Measurements from ENCODE around the gene FRY.

FRY gene

DNA sequence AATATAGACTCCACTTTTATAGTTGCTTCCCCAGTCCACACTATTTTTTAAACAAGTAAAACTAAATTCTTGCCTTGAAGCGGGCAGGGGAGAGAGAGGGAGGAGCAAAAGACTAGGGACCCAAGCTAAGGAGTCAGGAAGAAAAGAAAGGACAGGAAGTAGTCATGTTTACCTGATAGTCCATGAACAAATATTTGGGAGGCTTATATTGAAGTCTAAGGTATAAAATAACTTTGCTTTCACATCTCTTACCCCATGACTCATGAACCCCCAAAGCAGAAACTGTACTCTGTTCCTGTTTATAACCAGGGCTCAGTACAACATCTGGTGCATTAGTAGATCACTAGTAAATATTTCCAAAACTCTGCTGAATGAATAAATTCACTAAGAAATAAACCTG is 216.3 kb downstream of the FRY start:
- TF ChIP-seq ZNF274 (IDR thresholded peaks at IDR 0.05; ENCODE audit: low read depth, low read length): no peak
- H3K4me3 ChIP-seq (ENCODE audit: low read length): no peak overlapping the region

GRCh38 chr13:32248801-32249200 is 217.2 kb downstream of the FRY start:
- TF ChIP-seq ZNF274 (IDR thresholded peaks at IDR 0.05; ENCODE audit: low read depth, low read length): no peak
- H3K4me3 ChIP-seq (ENCODE audit: low read length): no peak overlapping the region

- no peak overlapping the region for H3K4me3 ChIP-seq (ENCODE audit: low read length)
- TF ChIP-seq ZNF274 (IDR thresholded peaks at IDR 0.05; ENCODE audit: low read depth, low read length): no peak
These were observed 221.4 kb downstream of the FRY start for GRCh38 chr13:32252812-32253438.

- no peak for TF ChIP-seq ZNF274 (IDR thresholded peaks at IDR 0.05; ENCODE audit: low read depth, low read length)
- no peak overlapping the region for H3K4me3 ChIP-seq (ENCODE audit: low read length)
These were observed 222.4 kb downstream of the FRY start for GRCh38 chr13:32253911-32254399.

- TF ChIP-seq ZNF274 (IDR thresholded peaks at IDR 0.05; ENCODE audit: low read depth, low read length): no peak
- H3K4me3 ChIP-seq (ENCODE audit: low read length): no peak overlapping the region
These were observed 222.8 kb downstream of the FRY start for GRCh38 chr13:32254416-32254815.

- no peak for TF ChIP-seq ZNF274 (IDR thresholded peaks at IDR 0.05; ENCODE audit: low read depth, low read length)
- no peak overlapping the region for H3K4me3 ChIP-seq (ENCODE audit: low read length)
These were observed 223.5 kb downstream of the FRY start for GRCh38 chr13:32254916-32255723.

DNA sequence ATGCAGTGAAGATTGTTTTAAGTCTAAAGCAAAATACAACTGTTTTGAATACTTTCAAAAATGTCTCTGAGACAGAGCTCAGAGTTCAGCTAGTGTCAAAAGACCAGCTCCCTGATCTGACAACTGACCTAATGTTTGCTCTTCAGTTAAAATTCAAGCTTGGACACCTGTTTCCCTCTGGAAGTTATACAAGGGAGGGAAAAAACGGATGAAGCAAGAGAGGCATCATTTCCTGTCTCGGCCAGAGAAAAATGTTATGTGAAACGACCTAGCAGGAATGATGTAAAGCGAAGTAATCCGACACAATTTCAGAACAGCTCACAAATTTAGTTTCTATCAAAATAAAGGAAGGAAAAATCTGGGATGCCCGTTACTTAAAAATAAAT is 224.1 kb downstream of the FRY start:
- no peak overlapping the region for H3K4me3 ChIP-seq (ENCODE audit: low read length)
- no peak for TF ChIP-seq ZNF274 (IDR thresholded peaks at IDR 0.05; ENCODE audit: low read depth, low read length)

DNA sequence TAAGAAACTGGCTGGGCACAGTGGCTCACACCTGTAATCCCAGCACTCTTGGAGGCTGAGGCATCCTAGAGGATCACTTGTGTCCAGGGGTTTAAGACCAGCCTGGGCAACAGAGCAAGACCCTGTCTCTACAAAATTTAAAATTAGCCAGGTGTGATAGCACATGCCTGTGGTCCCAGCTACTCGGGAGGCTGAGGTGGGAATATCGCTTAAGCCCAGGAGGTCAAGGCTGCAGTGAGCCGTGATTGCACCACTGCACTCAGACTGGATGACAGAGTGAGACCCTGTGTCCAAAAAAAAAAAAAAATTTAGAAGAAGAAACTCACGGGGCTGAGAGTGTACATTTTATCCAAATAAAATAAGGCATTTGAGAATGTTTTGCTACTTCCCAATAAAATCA is 224.7 kb downstream of the FRY start:
- H3K4me3 ChIP-seq (ENCODE audit: low read length): no peak overlapping the region
- TF ChIP-seq ZNF274 (IDR thresholded peaks at IDR 0.05; ENCODE audit: low read depth, low read length): no peak

DNA sequence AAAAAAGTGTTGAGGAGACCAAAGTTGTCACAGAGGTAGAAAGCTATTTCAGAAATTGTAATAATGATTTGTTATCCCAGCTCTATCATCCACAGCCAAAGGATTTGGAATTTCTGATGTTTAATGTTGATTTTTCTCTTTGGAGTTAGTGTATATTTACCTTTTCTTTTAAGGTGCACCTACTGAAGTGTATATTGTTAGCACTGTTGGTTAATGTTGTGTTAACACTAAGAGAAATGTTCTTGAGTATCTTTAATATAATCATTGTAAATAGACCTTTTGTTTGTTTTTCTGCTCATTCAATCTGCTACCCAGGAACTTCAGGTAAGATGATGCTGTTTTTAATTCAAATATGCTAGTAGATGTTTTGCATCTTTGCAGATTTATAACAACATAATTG is 226.1 kb downstream of the FRY start:
- no peak overlapping the region for H3K4me3 ChIP-seq (ENCODE audit: low read length)
- no peak for TF ChIP-seq ZNF274 (IDR thresholded peaks at IDR 0.05; ENCODE audit: low read depth, low read length)

DNA sequence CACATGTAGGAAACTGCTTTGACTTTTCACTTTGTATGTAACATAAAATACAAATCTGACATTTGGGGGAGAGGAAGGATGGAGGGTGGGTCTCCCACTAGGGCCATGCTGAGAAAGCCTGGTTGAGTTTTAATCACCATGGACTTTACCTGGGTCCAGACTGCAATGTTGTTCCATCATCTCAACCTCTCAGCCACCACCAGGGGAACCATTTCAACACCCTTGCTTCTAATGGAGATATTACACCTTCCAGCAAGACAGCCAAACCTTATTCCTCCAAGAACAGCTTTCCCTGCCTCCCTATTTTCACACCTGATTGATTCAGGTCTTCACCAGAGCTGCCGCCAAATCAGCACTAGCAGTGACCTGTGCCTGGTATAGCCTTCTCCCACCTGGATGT is 227.5 kb downstream of the FRY start:
- TF ChIP-seq ZNF274 (IDR thresholded peaks at IDR 0.05; ENCODE audit: low read depth, low read length): no peak
- no peak overlapping the region for H3K4me3 ChIP-seq (ENCODE audit: low read length)

- TF ChIP-seq ZNF274 (IDR thresholded peaks at IDR 0.05; ENCODE audit: low read depth, low read length): no peak
- no peak overlapping the region for H3K4me3 ChIP-seq (ENCODE audit: low read length)
These were observed 230.0 kb downstream of the FRY start for GRCh38 chr13:32261567-32261966.

GRCh38 chr13:32262165-32262564 is 230.6 kb downstream of the FRY start:
- H3K4me3 ChIP-seq (ENCODE audit: low read length): no peak overlapping the region
- TF ChIP-seq ZNF274 (IDR thresholded peaks at IDR 0.05; ENCODE audit: low read depth, low read length): no peak

- no peak overlapping the region for H3K4me3 ChIP-seq (ENCODE audit: low read length)
- TF ChIP-seq ZNF274 (IDR thresholded peaks at IDR 0.05; ENCODE audit: low read depth, low read length): no peak
These were observed 231.0 kb downstream of the FRY start for GRCh38 chr13:32262619-32263018.

- no peak for TF ChIP-seq ZNF274 (IDR thresholded peaks at IDR 0.05; ENCODE audit: low read depth, low read length)
- no peak overlapping the region for H3K4me3 ChIP-seq (ENCODE audit: low read length)
These were observed 232.8 kb downstream of the FRY start for GRCh38 chr13:32264407-32264806.

- no peak overlapping the region for H3K4me3 ChIP-seq (ENCODE audit: low read length)
- TF ChIP-seq ZNF274 (IDR thresholded peaks at IDR 0.05; ENCODE audit: low read depth, low read length): no peak
These were observed 234.2 kb downstream of the FRY start for GRCh38 chr13:32265726-32266125.
